A549 (cell line): ENCODE results near the gene PALM3. TPM values are rescaled to one million over a fixed set of nuclear protein-coding genes. Genes with fewer than 3 reads are reported as not detected.
"Not testable (repeated sequence)": the region's sequence is repeated elsewhere in the genome, so short reads cannot be mapped to it uniquely, and the experiment has no call there.

Source experiments
- ATAC-seq, 2 experiments: fragments of 200-7000 bp in 1 of 2; fragments of >200 bp in 1 of 2; cut with Nextera tagmentation in 1 of 2; cut with Tn5 transposase in 1 of 2; 3 replicates each; pipeline versions ENCODE4 v1.8.0 to v1.9.1; 2018 to 2020; ENCODE audit warnings: mild to moderate bottlenecking in 1 of 2, moderate library complexity in 1 of 2
- CTCF ChIA-PET: fragments of 300-600 bp; sonication (Branson Sonifier 250); formaldehyde crosslinking; extraction: SDS; loops from one replicate; lab custom pipeline; 2021; ENCODE audit warnings: antibody characterized with exemption, inconsistent platforms; lab: Yijun Ruan, JAX
- POLR2A ChIA-PET: fragments of 350-600 bp; formaldehyde crosslinking; extraction: SDS; loops from one replicate; lab custom pipeline; 2021; ENCODE audit warnings: antibody characterized with exemption, inconsistent platforms; lab: Yijun Ruan, JAX
- DNase-seq, 2 experiments: peaks; one replicate each; pipeline versions ENCODE4 v3.0.0 to v3.0.0-alpha.2; 2011 to 2016; ENCODE audit warnings: low read depth in 1 of 2, low spot score in 1 of 2
- FAIRE-seq: peaks from 2 replicates; lab custom pipeline; 2011; peaks lifted over from hg19 to GRCh38; lab: Jason Lieb, UNC
- H3K27ac ChIP-seq, 2 experiments: fragments of >200 bp; sonication (Bioruptor Twin); formaldehyde crosslinking; 3 replicates each; pipeline ENCODE4 v1.5.1; 2016 to 2017
- H3K4me1 ChIP-seq: fragments of >200 bp; sonication (Bioruptor Twin); formaldehyde crosslinking; 3 replicates; pipeline ENCODE4 v1.6.1; 2016
- H3K4me2 ChIP-seq: fragments of >200 bp; sonication (Bioruptor Twin); formaldehyde crosslinking; 3 replicates; pipeline ENCODE4 v1.6.1; 2016
- H3K4me3 ChIP-seq: fragments of >200 bp; sonication (Bioruptor Twin); formaldehyde crosslinking; 3 replicates; pipeline ENCODE4 v1.5.1; 2016
- H3K9me3 ChIP-seq: fragments of >200 bp; sonication (Bioruptor Twin); formaldehyde crosslinking; 3 replicates; pipeline ENCODE4 v1.6.1; 2016
- BHLHE40 ChIP-seq: IDR thresholded peaks from 2 replicates; pipeline ENCODE4 v1.6.1; 2012; ENCODE audit warnings: low read depth, low read length, inconsistent platforms
- CBX2 ChIP-seq: fragments of 200-600 bp; sonication (generic); IDR thresholded peaks from 2 replicates; pipeline ENCODE4 v1.6.1; 2016; ENCODE audit warnings: low read depth, mild to moderate bottlenecking, borderline replicate concordance
- CBX8 ChIP-seq: fragments of 200-600 bp; sonication (generic); IDR thresholded peaks from 2 replicates; pipeline ENCODE4 v1.6.1; 2016
- CHD4 ChIP-seq: fragments of 200-600 bp; sonication (generic); IDR thresholded peaks from 2 replicates; pipeline ENCODE4 v1.6.1; 2016; ENCODE audit warnings: antibody characterized with exemption, mild to moderate bottlenecking, borderline replicate concordance
- EP300 ChIP-seq, 2 experiments: fragments of >200 bp; sonication (Bioruptor Twin); formaldehyde crosslinking; IDR thresholded peaks; 2 replicates in 1 of 2; 3 replicates in 1 of 2; pipeline ENCODE4 v1.6.1; 2016 to 2017
- ESRRA ChIP-seq: fragments of 150-350 bp; IDR thresholded peaks from 2 replicates; pipeline ENCODE4 v1.6.1; 2014; ENCODE audit warnings: mild to moderate bottlenecking, low read length, borderline replicate concordance
- FOSB ChIP-seq: fragments of 250-450 bp; sonication (Bioruptor Pico); IDR thresholded peaks from 2 replicates; pipeline ENCODE4 v1.5.0; 2020; ENCODE audit warnings: mild to moderate bottlenecking, moderate library complexity
- FOSL2 ChIP-seq, 2 experiments: fragments of 450-650 bp in 1 of 2; fragments of >200 bp in 1 of 2; sonication (Bioruptor Twin) in 1 of 2; formaldehyde crosslinking; IDR thresholded peaks; 2 replicates each; pipeline versions ENCODE4 v1.5.0 to v1.6.1; 2016 to 2020; ENCODE audit warnings: mild to moderate bottlenecking in 1 of 2, moderate library complexity in 1 of 2
- HDAC2 ChIP-seq: fragments of 200-600 bp; sonication (generic); IDR thresholded peaks from 2 replicates; pipeline ENCODE4 v1.6.1; 2016
- HOXA7 ChIP-seq: fragments of 250-450 bp; sonication (Bioruptor Pico); IDR thresholded peaks from 2 replicates; pipeline ENCODE4 v1.5.0; 2020; ENCODE audit warnings: mild to moderate bottlenecking, moderate library complexity
- HOXB5 ChIP-seq: fragments of 250-450 bp; sonication (Bioruptor Pico); IDR thresholded peaks from 2 replicates; pipeline ENCODE4 v1.5.0; 2020; ENCODE audit warnings: mild to moderate bottlenecking, moderate library complexity
- JUN ChIP-seq, 2 experiments: fragments of >200 bp; sonication (Bioruptor Twin); formaldehyde crosslinking; IDR thresholded peaks; 2 replicates in 1 of 2; 3 replicates in 1 of 2; pipeline ENCODE4 v1.6.1; 2016 to 2017
- KDM5A ChIP-seq: fragments of 200-600 bp; sonication (generic); IDR thresholded peaks from 2 replicates; pipeline ENCODE4 v1.6.1; 2016; ENCODE audit warnings: antibody characterized with exemption, mild to moderate bottlenecking
- MAX ChIP-seq: IDR thresholded peaks from 2 replicates; pipeline ENCODE4 v1.6.1; 2012
- NR3C1 ChIP-seq: fragments of >200 bp; sonication (Bioruptor Twin); formaldehyde crosslinking; IDR thresholded peaks from 3 replicates; pipeline ENCODE4 v1.6.1; 2017
- RAD21 ChIP-seq, 2 experiments: fragments of >200 bp in 1 of 2; sonication (Bioruptor Twin) in 1 of 2; formaldehyde crosslinking in 1 of 2; IDR thresholded peaks in 1 of 2; conservative IDR thresholded peaks in 1 of 2; 2 replicates in 1 of 2; 3 replicates in 1 of 2; pipeline ENCODE4 v1.6.1; 2012 to 2018; ENCODE audit warnings: inconsistent platforms in 1 of 2
- RCOR1 ChIP-seq: fragments of 150-350 bp; IDR thresholded peaks from 2 replicates; pipeline ENCODE4 v1.6.1; 2014; ENCODE audit warnings: antibody characterized with exemption, low read length, low read depth
- SMC3 ChIP-seq: fragments of >200 bp; sonication (Bioruptor Twin); formaldehyde crosslinking; IDR thresholded peaks from 3 replicates; pipeline ENCODE4 v1.6.1; 2018; ENCODE audit warnings: inconsistent platforms
- SREBF2 ChIP-seq: fragments of 450-650 bp; IDR thresholded peaks from 2 replicates; pipeline ENCODE4 v1.6.1; 2014; ENCODE audit warnings: mild to moderate bottlenecking, moderate library complexity
- WGBS: methylation state at CpG from one replicate; pipeline ENCODE4 v1.1.6; 2017; ENCODE audit errors: missing lambda C conversion rate; 5-methylcytosine and 5-hydroxymethylcytosine counted together
- polyA plus RNA-seq, 4 experiments: library from polyadenylated mRNA; depleted of rRNA in 3 of 4; stranded (reverse); fragments of >200 nt; fragmentation: RNase III in 1 of 4; extraction: RNeasy Plus Mini Kit Qiagen cat#74134 plus additional on column Dnase treatment in 1 of 4; gene quantifications; 2 replicates in 3 of 4; 3 replicates in 1 of 4; pipeline ENCODE4 v1.2.3, GENCODE V29; 2011 to 2017
- TF ChIP-seq, protein P1 (sequence below): fragments of 200-600 bp; sonication (generic); IDR thresholded peaks from 2 replicates; pipeline ENCODE4 v1.6.1; 2016; ENCODE audit warnings: antibody characterized with exemption, mild to moderate bottlenecking, moderate library complexity
- TF ChIP-seq, protein P2 (sequence below): fragments of 150-350 bp; IDR thresholded peaks from 2 replicates; pipeline ENCODE4 v1.6.1; 2014; ENCODE audit warnings: low read depth, mild to moderate bottlenecking, low read length

Gene PALM3
- polyA plus RNA-seq, 2 of the 4 experiments (the other 2 are of a cell fraction) = 0.96 to 12.1 TPM

GRCh38 chr19:14022469-14022868 lies 39.4 kb downstream of the PALM3 start:
- no peak for DNase-seq
- H3K4me1 ChIP-seq = peaks cover 5% of the 10 kb centered on the region; the same call in 1 of the 3 replicates
- H3K9me3 ChIP-seq = no peaks in the 10 kb centered on the region
- ATAC-seq = no peak
- TF ChIP-seq HOXB5 (no peak), FOSL2 (IDR thresholded peaks at IDR 0.05) (no peak), FOSL2 (CRISPR knock-in tag; IDR thresholded peaks at IDR 0.05) (no peak), BHLHE40 (no peak), CBX2 (no peak), NR3C1 (no peak), EP300 (IDR thresholded peaks at IDR 0.05) (no peak)
- TF ChIP-seq, protein P1, sequence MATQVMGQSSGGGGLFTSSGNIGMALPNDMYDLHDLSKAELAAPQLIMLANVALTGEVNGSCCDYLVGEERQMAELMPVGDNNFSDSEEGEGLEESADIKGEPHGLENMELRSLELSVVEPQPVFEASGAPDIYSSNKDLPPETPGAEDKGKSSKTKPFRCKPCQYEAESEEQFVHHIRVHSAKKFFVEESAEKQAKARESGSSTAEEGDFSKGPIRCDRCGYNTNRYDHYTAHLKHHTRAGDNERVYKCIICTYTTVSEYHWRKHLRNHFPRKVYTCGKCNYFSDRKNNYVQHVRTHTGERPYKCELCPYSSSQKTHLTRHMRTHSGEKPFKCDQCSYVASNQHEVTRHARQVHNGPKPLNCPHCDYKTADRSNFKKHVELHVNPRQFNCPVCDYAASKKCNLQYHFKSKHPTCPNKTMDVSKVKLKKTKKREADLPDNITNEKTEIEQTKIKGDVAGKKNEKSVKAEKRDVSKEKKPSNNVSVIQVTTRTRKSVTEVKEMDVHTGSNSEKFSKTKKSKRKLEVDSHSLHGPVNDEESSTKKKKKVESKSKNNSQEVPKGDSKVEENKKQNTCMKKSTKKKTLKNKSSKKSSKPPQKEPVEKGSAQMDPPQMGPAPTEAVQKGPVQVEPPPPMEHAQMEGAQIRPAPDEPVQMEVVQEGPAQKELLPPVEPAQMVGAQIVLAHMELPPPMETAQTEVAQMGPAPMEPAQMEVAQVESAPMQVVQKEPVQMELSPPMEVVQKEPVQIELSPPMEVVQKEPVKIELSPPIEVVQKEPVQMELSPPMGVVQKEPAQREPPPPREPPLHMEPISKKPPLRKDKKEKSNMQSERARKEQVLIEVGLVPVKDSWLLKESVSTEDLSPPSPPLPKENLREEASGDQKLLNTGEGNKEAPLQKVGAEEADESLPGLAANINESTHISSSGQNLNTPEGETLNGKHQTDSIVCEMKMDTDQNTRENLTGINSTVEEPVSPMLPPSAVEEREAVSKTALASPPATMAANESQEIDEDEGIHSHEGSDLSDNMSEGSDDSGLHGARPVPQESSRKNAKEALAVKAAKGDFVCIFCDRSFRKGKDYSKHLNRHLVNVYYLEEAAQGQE = no peak
- TF ChIP-seq, all 56 proteins: peak for 0
- Histone ChIP-seq H3K27ac (no peak overlapping the region), H3K4me2 (no peak overlapping the region), H3K4me3 (no peak overlapping the region)
- no peak for FAIRE-seq
- ChIA-PET POLR2A (no interaction called here), CTCF (interaction anchor here (1.0 to 4.3 kb wide), 5 partner anchors 9 to 49 kb away, joined by 3 to 13 read pairs (median 7); partner anchors contain the start of genes IL27RA and MISP3)
- 77% methylated on average over 4 of the region's 4 CpGs for WGBS

- Histone ChIP-seq H3K4me2 (no peak overlapping the region), H3K27ac (no peak overlapping the region)
- POLR2A ChIA-PET = no interaction called here
- no peak for DNase-seq
- TF ChIP-seq SREBF2 (no peak), RCOR1 (no peak)
- TF ChIP-seq, all 56 proteins: peak for 0
- Histone ChIP-seq H3K9me3 (no peaks in the 10 kb centered on the region), H3K4me3 (no peak overlapping the region), H3K4me1 (peaks cover 5% of the 10 kb centered on the region; the same call in 1 of the 3 replicates)
- CTCF ChIA-PET = interaction anchor here (0.6 to 4.3 kb wide), 4 partner anchors 10 to 135 kb away, joined by 4 to 13 read pairs (median 10); partner anchors contain the start of genes IL27RA and MISP3
- ATAC-seq = no peak
- FAIRE-seq = no peak
- WGBS = 85% methylated on average over 5 of the region's 5 CpGs
Measured at GRCh38 chr19:14021474-14021873, 40.4 kb downstream of the PALM3 start.

- H3K4me2 ChIP-seq, H3K9me3 ChIP-seq, H3K4me3 ChIP-seq, ATAC-seq, DNase-seq, H3K4me1 ChIP-seq, FAIRE-seq, H3K27ac ChIP-seq, POLR2A ChIA-PET: not testable (repeated sequence)
- CTCF ChIA-PET = interaction anchor here (1.1 to 1.7 kb wide), 2 partner anchors 23 to 65 kb away, joined by 4 to 6 read pairs; no protein-coding TSS in a partner anchor
- WGBS = 87% methylated on average over 3 of the region's 3 CpGs
Measured at GRCh38 chr19:14019739-14020138, 42.1 kb downstream of the PALM3 start.

GRCh38 chr19:14019100-14019499 lies 42.8 kb downstream of the PALM3 start:
- peaks cover 5% of the 10 kb centered on the region; the same call in 1 of the 3 replicates for H3K4me1 ChIP-seq
- H3K27ac ChIP-seq = no peak overlapping the region
- ATAC-seq (no peak), DNase-seq (no peak), FAIRE-seq (no peak)
- 75% methylated on average over 6 of the region's 6 CpGs for WGBS
- no peak overlapping the region for H3K4me2 ChIP-seq
- no peaks in the 10 kb centered on the region for H3K9me3 ChIP-seq
- H3K4me3 ChIP-seq = no peak overlapping the region
- CTCF ChIA-PET = interaction anchor here (1.1 to 1.7 kb wide), 2 partner anchors 23 to 65 kb away, joined by 4 to 6 read pairs; no protein-coding TSS in a partner anchor
- POLR2A ChIA-PET = no interaction called here
- TF ChIP-seq, protein P2, sequence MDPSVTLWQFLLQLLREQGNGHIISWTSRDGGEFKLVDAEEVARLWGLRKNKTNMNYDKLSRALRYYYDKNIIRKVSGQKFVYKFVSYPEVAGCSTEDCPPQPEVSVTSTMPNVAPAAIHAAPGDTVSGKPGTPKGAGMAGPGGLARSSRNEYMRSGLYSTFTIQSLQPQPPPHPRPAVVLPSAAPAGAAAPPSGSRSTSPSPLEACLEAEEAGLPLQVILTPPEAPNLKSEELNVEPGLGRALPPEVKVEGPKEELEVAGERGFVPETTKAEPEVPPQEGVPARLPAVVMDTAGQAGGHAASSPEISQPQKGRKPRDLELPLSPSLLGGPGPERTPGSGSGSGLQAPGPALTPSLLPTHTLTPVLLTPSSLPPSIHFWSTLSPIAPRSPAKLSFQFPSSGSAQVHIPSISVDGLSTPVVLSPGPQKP = no peak
- no peak for TF ChIP-seq RAD21 (conservative IDR thresholded peaks at IDR 0.05 in 1 of 2, IDR thresholded peaks at IDR 0.05 in 1 of 2)
- TF ChIP-seq JUN (IDR thresholded peaks at IDR 0.05) = no peak
- TF ChIP-seq BHLHE40 = no peak
- no peak for TF ChIP-seq SMC3
- TF ChIP-seq SREBF2 = no peak
- TF ChIP-seq KDM5A = no peak
- no peak for TF ChIP-seq HOXA7 (CRISPR knock-in tag)
- TF ChIP-seq ESRRA = no peak
- no peak for TF ChIP-seq MAX
- TF ChIP-seq CBX8 = no peak
- no peak for TF ChIP-seq FOSB (CRISPR knock-in tag)
- no peak for TF ChIP-seq CHD4
- no peak for TF ChIP-seq HDAC2
